GM21447 (cell line): ENCODE data around the gene TRPV4.
"Not testable (repeated sequence)": the region's sequence is repeated elsewhere in the genome, so short reads cannot be mapped to it uniquely, and the experiment has no call there.

Experiments used
- ATAC-seq: cut with Tn5 transposase; IDR thresholded peaks from one replicate; pipeline ENCODE4 v1.9.1; 2021; ENCODE audit not compliant: unreplicated experiment

TRPV4 gene

DNA sequence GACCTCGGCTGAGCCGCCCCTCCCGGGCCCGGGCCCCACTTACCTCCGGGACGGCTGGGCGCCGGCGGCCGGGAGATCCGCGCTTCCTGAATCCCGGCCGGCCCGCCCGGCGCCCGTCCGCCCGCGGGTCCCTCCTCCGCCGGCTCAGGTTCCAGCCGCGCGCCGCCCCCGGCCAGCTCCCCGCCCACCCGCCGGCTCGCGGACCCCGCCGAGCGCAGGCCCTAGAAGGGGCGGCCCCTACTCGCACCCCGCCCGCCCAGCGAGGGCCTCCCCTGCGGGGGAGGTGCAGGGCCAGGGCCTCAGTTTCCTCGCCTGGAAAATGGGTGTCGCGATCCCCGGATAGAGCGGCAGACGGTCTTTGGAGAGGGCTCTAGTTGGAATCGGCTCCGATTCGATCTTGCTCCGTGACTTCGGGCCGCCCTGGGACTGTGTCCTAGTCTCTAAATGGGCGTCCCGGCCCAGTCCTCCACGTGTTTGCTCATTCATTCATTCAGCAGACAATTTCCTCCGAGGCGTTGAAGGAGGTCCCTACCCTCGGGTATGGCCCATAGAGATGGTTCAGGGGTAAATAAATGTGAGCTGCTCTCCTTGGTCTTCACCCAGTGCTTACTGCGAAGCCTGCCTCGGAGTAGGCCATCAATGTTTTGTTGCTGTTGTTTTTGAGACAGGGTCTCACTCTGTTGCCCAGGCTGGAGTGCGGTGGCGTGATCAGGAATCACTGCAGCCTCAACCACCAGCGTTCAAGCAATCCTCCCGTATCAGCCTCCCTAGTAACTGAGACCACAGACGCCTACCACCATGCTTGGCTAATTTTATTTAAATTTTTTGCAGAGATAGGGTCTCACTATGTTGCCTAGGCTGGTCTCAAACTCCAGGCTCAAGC lies at the start of gene TRPV4:
Gene TRPV4 (minus strand): TSS at position 92 of the 883 bp plus-strand sequence. CDS start 18,602 bp downstream, outside the sequence.
- no peak for ATAC-seq

DNA sequence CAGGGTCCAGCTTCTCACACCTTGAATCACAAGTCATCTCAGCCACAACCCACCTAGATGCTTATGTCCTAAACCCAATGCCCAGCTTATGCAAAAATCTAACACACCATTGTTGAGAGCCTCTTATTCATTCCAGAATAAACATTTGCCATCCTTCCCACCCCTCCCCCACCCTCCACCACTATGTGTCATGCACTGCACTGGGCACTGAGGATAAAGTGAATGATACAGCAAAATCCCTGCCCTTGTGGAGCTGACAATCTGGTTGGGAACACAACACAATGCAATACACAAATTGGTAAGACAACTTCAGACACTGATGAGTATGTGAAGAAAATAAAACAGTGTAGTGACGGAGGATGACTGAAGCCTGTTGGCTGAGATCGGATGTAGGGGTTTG lies 48.6 kb upstream of the TRPV4 start:
- ATAC-seq: no peak

DNA sequence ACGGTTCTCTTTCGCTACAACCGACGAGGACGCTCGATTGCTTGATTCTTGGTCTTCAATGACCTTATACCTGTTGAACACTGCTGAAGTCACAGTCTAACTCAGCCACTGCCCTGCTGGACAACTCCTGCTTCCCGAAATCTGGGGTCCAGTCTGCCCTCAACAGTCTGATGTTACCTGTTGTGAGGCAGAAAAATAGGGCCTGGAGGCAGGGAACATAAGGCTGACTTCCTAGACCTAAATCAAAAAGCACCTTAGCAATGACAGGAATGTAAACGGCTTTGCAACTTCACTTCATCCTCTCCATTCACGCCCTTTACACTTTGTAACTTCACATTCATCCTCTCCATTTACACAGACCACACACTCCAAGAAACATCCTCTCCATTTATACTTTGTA lies 47.7 kb upstream of the TRPV4 start:
- ATAC-seq: no peak

DNA sequence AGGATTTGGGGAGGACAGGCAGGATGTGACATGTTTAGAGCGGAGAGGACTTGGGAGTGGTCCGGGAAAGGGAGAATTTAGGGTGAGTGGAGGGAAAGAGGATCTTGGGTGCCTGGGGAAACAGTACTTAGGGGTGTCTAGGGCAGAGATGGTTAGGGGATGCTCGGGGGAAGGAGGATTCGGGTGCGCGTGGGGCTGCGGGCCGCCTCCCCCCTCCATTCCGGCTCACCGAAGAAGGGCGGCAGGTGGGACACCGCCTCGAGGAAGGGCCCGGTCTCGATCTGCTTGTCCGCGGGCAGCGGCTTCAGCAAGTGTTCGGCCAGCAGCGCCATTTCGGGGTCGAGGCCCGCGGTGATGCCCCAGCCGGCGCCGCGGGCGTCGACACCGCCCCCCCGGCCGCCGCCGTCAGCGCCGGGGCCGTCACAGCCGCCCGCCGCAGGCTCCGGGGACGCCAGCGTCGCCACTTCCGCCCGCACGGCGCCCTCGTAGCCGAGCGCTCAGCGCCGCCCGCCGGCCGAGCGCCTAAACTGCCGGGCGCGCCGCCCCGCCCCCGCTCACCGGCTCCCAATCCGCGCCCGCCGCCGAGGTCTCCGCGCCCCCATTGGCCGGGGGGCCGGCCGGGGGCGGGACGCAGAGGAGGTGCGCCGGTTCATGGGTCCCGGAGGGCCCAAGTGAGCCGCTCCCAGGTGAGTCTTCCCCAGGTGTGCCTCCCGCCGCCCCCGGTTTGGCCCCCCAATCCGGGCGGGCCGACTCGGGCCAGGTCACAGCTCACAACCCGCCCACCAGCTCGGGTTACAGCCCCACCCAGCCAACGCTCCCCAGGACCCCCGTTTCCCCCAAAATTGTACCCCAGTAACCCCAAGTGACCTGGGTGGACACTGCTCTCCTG lies 47.1 kb upstream of the TRPV4 start, which contains the start of gene GLTP:
Gene GLTP (minus strand): TSS at position 499 of the 889 bp plus-strand sequence. CDS start 167 bp downstream, at position 332.
- ATAC-seq: peak; percentile 84

DNA sequence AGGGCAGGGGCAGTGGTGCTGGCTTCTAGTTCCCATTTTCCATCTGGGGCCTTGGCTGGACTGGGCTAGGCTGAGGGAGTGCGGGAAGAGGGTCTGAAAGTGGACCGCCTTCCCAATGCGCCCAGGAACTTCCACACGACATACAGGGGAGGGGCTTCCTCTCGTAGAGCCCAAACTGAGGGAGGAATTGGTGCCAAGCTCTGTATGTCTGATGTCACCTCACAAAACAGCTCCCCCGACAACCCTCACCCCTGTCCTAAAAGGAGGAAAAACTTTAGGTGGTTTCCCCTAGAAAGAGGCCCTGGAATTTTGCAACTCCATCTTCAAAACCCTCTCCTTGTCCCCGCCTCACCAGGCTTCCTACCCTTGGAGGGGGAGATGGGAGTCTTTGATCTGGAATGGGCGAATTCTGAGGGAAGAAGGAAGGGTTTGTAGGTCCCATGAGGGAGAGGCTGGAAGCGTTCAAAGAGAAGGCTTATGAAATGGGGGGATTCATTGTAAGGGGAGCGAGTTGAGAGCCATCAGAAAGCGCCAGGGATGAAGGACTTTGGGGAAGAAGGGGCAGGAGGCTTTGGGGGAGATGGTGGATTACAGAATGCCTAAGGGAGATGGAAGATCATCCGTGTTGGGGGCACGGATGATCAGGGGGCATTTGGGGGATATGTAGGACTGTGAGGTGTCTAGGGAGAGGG lies 46.3 kb upstream of the TRPV4 start:
- no peak for ATAC-seq

DNA sequence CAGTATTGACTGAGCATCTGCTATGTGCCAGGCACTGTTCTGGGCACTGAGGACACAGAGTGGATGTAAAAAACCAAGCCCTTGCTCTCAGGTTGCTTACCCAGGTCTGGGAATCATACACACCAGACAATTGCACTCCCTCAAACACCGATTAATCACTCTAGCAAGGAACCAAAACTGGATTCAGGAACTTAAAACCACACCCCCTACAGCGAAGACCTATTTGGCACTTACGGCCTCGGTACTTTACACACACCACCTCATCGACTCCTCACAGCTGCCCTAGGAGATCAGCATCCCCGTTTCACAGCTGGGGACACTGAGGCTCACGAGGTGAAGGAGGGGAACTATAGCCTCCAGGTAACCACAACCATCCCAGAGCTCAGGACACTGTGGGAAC lies 45.6 kb upstream of the TRPV4 start:
- no peak for ATAC-seq

DNA sequence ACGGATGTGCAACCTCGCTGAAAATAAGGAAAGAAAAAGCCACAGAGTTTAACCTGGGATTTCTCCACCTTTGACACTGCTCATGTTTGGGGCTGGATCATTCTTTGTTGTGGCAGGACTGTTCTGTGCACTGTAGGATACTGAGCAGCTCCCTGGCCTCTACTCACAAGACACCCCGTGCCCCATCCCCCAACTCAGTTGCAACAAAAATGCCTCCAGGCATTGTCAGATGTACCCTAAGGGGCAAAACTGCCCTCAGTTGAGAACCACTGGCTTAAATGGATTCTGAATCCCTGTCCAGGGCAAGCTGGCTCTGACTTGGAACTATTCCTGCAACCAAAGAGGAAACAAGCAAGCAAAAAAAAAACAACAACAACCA lies 45.0 kb upstream of the TRPV4 start:
- ATAC-seq: no peak

DNA sequence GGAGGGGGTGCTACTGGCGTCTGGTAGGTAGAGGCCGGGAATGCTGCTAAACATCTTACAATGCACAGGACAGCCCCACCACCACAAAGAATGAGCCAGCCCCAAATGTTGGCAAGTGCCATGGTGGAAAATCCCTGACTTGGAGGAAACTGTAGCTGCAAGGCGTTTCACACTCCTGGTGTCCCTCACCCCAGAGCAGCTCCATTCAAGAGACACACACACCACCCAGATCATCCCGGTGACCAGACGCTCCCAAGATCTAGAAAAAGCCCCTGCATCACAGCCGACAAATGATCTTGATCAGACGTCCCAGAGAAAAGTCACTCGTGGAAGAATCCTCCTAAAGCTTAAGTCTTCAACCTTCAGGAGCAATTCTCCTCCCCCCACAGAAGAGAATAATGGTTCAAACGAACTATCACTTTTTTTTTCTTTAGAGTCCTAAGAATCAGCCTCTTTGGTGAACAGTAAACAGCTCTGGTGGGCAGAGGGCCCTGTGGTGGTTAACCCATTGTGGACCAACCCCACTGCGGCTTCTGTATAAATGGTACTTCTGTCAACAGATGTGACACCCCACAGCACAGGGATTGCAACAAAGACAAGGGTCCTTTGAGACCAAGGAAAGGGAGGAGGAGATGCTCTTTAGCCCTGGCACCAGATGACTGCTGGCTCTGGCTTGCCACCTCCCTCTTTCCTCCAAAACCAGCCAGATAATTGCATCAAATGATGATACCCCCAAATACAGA lies 44.5 kb upstream of the TRPV4 start:
- no peak for ATAC-seq

DNA sequence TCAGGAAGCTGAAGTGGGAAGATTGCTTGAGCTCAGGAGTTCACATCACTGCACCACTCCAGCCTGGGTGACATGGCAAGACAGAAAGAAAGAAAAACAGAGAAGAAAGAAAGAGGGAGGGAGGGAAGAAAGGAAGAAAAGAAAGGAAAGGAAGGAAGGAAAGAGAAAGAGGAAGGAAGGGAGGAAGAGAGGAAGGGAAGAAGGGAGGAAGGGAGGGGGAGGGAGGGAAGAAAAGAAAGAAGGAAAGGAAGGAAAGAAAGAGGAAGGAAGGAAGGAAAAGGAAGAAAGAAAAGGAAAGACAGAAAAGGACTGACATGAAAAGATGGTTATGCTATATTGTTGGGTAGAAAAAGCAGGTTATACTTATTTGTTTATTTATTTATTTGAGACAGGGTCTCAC lies 43.2 kb upstream of the TRPV4 start:
- ATAC-seq: no peak

DNA sequence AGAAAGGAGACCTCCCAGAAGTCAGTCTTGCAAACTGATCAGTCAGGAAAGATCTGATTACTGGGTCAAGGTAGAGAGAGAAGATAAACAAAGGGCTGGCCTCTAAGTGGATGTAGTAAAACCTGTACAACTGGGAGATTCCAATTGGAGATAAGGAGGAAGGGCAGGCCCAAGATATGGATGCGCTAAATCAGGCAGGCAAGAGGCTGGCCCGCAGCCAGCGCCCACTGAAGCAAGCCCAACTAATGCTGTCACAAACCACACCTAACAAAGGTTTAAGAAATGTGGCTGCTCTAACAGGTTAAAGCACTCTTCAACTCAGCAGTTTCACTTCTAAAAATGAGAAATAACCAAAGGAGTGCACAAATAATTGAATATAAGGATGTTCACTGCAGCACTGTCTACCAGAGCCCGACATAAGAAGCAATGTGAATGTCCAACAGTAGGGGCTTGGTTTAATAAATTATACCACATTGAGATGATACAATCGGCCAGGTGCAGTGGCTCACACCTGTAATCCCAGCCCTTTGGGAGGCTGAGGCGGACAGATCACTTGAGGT lies 42.5 kb upstream of the TRPV4 start:
- ATAC-seq: no peak

DNA sequence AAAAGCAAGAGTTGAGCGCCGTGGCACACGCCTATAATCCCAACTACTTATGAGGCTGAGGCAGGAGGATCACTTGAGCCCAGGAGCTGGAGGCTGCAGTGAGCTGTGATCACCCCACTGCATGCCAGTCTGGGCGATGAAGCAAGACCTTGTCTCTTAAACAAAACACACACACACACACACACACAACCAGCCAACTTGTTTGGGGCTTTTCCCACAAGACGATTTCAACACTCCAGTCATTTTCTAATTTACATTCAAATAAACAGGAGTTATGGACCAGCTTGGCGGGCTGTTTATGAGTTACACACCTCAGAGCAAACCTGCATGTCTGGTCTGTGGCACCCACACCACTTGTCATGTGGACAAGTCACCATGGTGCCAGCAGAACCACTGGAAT lies 40.5 kb upstream of the TRPV4 start:
- ATAC-seq: no peak

DNA sequence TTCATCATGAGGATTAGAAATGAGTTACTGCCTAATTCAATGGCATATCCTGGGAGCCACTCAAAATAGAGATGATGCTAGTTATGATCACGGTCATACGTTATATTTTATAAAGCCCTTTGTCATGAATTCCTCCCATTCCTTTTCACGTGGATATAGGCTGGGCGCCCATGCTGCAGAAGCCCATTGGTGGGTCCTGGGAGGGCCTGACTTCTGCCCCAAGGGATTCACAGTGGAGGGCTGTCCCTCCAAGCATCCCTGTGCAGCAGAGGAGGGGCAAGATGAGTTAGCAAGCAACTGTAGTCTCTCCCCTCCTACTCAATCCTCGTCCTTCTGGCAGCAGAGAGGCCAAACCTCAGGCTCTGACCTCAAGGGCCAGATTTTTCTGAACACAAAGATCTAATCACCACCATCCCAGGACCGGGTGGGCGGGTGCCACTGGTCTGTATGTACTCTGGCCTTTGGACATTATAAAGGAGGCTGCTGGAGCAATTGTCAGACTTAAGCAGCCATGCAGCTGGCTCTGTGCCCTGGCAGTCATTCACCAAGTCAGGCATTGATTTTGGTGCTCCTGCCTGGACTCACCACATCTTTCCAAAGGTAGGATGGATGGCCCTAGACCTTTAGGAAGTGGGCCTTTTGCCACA lies 38.6 kb upstream of the TRPV4 start:
- no peak for ATAC-seq

DNA sequence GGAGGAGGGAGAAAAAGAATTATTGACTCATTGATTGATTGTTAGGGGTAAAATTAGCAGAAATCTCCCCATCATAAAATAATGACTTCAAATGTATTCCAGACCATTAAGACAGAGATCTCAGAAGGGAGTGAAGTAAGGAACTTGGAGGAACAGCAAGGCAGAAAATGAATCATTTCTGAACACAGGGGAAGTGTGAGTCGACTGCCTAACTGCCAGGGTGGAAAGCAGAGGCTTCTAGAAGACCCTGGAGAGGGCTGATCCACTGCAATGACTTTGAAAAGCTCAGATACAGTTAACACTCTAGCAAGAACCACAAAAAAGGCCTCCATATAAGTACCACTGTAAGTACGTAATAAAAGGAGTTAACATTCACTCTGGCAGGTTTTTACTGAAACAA lies 37.5 kb upstream of the TRPV4 start:
- no peak for ATAC-seq

DNA sequence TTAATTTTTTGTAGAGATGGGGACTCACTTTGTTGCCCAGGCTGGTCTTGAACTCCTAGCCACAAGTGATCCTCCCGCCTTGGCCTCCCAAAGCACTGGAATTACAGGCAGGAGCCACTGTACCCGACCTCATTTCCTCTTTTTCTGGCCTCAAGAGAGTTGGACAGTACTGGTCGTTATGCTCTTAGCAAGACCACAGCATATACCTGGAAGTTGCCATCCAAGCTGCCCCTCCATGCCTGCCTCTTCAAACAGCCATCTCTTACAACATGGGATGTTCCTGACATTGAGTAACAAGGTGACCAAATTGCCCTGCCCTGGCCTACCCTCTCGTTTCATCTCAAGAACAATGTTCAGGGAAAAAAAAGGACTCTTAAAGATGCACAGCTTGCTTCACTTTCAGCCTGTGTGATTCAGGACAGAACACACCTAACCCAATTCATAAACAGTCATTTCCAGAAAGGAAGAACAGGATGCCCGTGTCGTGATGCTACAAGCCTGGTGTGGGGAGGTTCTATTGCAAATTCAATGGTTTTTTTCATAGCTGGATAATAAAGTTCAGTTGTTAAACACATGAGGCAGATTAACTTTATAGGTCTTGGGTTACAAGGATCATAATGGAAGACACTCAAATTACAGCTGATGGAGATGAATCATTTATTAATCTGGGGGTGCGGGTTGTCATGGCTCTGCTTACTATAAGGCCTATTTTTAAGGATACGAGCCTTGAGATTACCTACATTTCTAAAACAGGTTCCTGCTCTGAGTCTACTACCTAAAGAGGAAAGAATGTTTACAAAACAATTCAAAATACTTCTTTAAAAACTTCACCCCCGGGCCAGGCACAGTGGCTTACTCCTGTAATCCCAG lies 35.2 kb upstream of the TRPV4 start:
- ATAC-seq: no peak

DNA sequence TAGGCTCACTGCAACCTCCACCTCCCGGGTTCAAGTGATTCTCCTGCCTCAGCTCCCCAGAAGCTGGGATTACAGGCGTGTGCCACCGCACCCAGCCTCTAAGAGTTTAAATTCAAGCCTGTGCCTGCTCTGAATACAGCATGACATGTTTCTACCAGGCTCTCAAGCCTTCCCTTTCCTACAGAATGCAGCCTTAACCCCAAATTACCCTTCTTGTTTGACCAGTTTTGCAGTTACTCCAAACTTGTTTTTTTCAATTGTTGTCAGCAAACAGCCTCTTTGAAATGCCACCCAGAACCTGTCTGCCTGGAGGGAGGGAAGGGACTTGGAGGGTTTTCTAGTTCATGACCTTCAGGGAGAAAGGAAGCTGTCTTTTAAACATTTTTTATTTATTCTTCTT lies 31.7 kb upstream of the TRPV4 start:
- ATAC-seq: no peak

DNA sequence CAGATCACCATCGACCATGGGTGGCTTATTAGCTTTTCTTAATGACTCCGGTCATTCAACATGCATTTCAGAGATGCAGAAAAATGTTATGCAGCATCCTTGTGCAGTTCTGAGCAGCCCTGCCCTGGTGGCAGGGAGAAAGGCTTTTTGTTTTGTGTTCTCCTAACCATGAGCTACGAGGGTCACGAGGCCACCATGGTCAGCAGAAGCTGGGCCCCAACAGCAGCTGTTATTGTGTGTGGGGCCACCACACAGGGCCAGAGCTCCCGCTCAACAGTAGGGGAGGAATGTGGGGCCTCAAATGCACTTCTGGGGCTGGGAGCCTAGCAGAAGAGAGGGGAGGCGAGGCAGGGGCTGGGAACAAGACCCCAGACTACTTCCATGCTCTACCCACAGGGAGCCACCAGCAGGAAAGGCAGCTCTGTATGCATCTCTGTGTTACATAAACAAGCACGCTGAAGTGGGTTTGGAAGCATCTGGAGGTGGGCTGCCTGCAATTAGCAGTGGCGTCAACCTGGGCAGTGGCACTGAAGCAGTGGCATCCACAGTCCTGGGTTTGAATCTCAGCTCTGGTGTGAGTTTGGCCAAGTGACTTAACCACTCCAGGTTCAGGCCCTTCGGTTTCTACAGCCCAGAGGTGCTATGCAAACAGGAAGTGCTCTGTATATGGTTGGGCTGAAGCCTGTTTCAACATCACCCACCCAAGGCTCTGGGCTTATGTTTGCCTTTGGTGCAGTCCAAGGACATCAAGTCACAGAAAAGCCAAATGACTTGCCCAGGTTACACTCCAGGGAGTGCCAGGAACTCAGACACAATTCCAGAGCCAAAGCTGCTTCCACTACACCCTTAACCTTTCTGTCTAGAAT lies 30.9 kb upstream of the TRPV4 start:
- no peak for ATAC-seq

DNA sequence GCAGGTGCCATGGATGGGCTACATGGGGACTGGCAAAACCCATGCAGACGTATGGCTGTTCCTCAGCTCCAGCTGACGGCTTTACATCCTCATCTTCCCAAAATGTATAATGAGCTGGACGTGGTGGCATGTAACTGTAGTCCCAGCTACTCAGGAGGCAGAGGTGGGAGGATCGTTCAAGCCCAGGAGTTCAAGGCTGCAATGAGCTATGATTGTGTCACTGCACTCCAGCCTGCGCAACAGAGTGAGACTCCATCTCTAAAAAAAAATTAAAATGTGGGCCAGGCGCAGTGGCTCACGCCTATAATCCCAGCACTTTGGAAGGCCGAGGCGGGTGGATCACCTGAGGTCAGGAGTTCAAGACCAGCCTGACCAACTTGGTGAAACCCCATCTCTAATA lies 29.3 kb upstream of the TRPV4 start:
- not testable (repeated sequence) for ATAC-seq
